Endothelial cell of umbilical vein (primary cell): ENCODE measurements around the gene GPR162.

Experiments used
- CTCF ChIP-seq, 2 donors: IDR thresholded peaks; 1 replicate in 1 of 2; 2 replicates in 1 of 2; pipeline ENCODE4 v1.5.1; 2011; ENCODE audit warnings: low read length in 2 of 2, mild to moderate bottlenecking in 2 of 2, moderate library complexity in 2 of 2, control low read depth in 1 of 2, inconsistent platforms in 1 of 2, low read depth in 1 of 2; ENCODE audit not compliant: insufficient read depth in 1 of 2; ENCODE audit errors: extremely low read depth in 1 of 2
- EZH2 ChIP-seq: IDR thresholded peaks from 2 replicates; pipeline ENCODE4 v1.6.1; 2012; ENCODE audit warnings: borderline replicate concordance, low read depth, mild to moderate bottlenecking, moderate library complexity, low read length, inconsistent platforms; ENCODE audit not compliant: severe bottlenecking
- FOS ChIP-seq: IDR thresholded peaks from 2 replicates; pipeline ENCODE4 v1.6.1; 2011; ENCODE audit warnings: mild to moderate bottlenecking, low read length, moderate library complexity, borderline replicate concordance; ENCODE audit not compliant: insufficient read depth
- GATA2 ChIP-seq: IDR thresholded peaks from 2 replicates; pipeline ENCODE4 v1.7.0; 2011; ENCODE audit warnings: low read depth, mild to moderate bottlenecking, moderate library complexity, mixed read lengths, low read length; ENCODE audit not compliant: insufficient read length, insufficient read depth
- JUN ChIP-seq: IDR thresholded peaks from 2 replicates; pipeline ENCODE4 v1.6.1; 2011; ENCODE audit warnings: borderline replicate concordance, low read depth; ENCODE audit not compliant: insufficient read length, insufficient read depth
- MAX ChIP-seq: IDR thresholded peaks from 2 replicates; pipeline ENCODE4 v1.6.1; 2011; ENCODE audit not compliant: insufficient read depth, insufficient read length
- MYC ChIP-seq: IDR thresholded peaks from one replicate; pipeline ENCODE4 v1.6.1; 2011; ENCODE audit warnings: mild to moderate bottlenecking, low read depth, low read length
- POLR2A ChIP-seq: IDR thresholded peaks from 2 replicates; pipeline ENCODE4 v1.6.1; 2012; ENCODE audit warnings: low read depth, mild to moderate bottlenecking, control low read depth, low read length
- POLR2AphosphoS5 ChIP-seq: IDR thresholded peaks from 2 replicates; pipeline ENCODE4 v1.6.1; 2012; ENCODE audit warnings: low read depth, mild to moderate bottlenecking, control low read depth, low read length, moderate library complexity; ENCODE audit not compliant: insufficient read depth

GRCh38 chr12:6782119-6782518 lies 39.5 kb upstream of the GPR162 start:
- TF ChIP-seq CTCF (IDR thresholded peaks at IDR 0.05; ENCODE audit: extremely low read depth in 1 of 2, insufficient read depth in 1 of 2, low read depth in 1 of 2, low read length in 2 of 2) (no peak), MAX (no peak), GATA2 (no peak), EZH2 (no peak), POLR2A (no peak), JUN (no peak), FOS (no peak), POLR2AphosphoS5 (no peak), MYC (no peak)
